Epithelial cell of prostate (primary cell): ENCODE results near the gene TSPYL6.

Experiments
- DNase-seq: peaks from one replicate; pipeline ENCODE4 v3.0.0-alpha.2; 2011; ENCODE audit warnings: low read depth, low spot score
- H3K27ac ChIP-seq: fragments of 450-650 bp; 2 replicates; pipeline ENCODE4 v1.5.1; 2017; ENCODE audit warnings: mild to moderate bottlenecking

TSPYL6 gene

GRCh38 chr2:54207666-54208195 is 48.3 kb downstream of the TSPYL6 start:
- no peak for DNase-seq
- no peak overlapping the region for H3K27ac ChIP-seq

- H3K27ac ChIP-seq: no peak overlapping the region
- no peak for DNase-seq
Measured at GRCh38 chr2:54206596-54206995, 49.4 kb downstream of the TSPYL6 start.

- no peak for DNase-seq
- H3K27ac ChIP-seq: no peak overlapping the region
Measured at GRCh38 chr2:54204476-54204875, 51.6 kb downstream of the TSPYL6 start.
